ENCODE measurements around the gene FRMD7. TPM values are rescaled to one million over a fixed set of nuclear protein-coding genes. Genes with fewer than 3 reads are reported as not detected.
A peak's percentile ranks its signal among the peaks of the same experiment; 100 is the strongest.
"Not testable (repeated sequence)": the region's sequence is repeated elsewhere in the genome, so short reads cannot be mapped to it uniquely, and the experiment has no call there.

The FRMD7 gene, protein sequence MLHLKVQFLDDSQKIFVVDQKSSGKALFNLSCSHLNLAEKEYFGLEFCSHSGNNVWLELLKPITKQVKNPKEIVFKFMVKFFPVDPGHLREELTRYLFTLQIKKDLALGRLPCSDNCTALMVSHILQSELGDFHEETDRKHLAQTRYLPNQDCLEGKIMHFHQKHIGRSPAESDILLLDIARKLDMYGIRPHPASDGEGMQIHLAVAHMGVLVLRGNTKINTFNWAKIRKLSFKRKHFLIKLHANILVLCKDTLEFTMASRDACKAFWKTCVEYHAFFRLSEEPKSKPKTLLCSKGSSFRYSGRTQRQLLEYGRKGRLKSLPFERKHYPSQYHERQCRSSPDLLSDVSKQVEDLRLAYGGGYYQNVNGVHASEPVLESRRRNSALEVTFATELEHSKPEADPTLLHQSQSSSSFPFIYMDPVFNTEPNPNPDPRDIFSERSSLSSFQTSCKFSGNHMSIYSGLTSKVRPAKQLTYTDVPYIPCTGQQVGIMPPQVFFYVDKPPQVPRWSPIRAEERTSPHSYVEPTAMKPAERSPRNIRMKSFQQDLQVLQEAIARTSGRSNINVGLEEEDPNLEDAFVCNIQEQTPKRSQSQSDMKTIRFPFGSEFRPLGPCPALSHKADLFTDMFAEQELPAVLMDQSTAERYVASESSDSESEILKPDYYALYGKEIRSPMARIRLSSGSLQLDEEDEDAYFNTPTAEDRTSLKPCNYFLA
- total RNA-seq: 0.05 TPM

DNA sequence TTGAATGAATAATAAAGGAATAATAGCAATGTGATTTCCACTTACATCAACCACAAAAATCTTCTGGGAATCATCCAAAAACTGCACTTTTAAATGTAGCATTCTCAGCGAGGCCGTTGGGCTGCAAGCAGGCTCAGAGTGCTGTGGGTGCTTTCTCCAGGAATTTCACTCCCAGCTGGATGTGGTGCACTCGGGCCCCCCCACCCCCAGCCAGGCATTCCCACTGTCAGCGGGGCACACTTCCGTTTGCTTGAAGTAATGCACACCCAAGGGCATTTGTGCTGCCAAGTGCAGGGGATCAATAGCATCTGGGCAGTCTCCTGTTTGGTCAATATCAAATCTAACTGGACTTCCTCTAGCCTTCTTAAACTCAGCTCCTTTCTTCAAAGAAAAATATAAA lies at the start of gene FRMD7:
FRMD7 (minus strand) TSS at position 278 of the 400 bp plus-strand sequence; CDS start at position 102, 176 bp downstream.
- peak; percentile 37 for DNase-seq (ENCODE audit: low spot score)
- peak; percentile 58 for ATAC-seq

- ATAC-seq (no peak), DNase-seq (ENCODE audit: low spot score) (no peak)
These were observed 45.8 kb upstream of the FRMD7 start for GRCh38 chrX:132173647-132174046.

- ATAC-seq: no peak
- DNase-seq (ENCODE audit: low spot score): no peak
These were observed 44.1 kb upstream of the FRMD7 start for GRCh38 chrX:132171881-132172280.

- ATAC-seq: peak; percentile 90
These were observed 43.7 kb upstream of the FRMD7 start for GRCh38 chrX:132171478-132171877.

DNA sequence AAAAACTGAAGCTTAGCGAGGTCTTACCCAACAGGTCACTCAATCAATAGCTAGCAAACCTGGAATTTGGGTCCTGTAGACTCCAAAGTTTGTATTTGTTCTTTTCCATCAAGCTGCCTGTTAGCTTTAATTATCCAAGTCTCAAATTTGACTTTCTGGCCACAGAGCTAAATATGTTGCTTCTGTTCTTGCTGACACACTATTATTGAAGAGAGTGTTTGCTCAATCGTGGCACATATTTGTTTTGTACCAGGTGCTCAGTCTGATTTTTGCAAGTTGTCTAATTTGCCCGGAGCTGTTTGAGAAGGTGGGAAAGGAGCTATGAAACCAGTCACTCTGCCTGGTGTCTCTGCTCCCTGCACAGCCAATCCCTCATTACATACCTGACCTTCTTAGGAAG lies 41.7 kb upstream of the FRMD7 start:
- ATAC-seq: peak; percentile 76
- DNase-seq (ENCODE audit: low spot score): no peak

More at GRCh38 chrX:132171478-132171877, 43.7 kb upstream of the FRMD7 start:
- DNase-seq (ENCODE audit: low spot score): peak; percentile 46

DNA sequence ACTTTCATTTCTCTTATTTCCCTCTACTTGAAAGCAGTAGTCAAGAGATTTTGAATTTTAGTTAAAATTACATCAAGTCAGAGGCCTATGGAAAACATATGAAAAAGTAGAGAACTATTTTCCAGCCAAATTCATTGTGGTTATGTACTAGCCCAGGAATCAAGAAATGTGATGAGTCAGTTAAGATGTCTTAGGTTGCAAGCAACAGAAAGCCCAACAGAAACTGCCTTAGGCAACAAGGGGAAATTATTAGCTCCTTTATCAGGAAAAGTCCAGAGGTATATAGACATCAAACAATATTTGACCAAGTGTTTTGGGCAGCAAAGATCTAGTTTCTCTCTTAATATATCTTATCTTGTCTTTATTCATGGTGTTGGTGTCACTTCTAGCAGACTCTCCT lies 37.8 kb upstream of the FRMD7 start:
- DNase-seq (ENCODE audit: low spot score) (no peak), ATAC-seq (no peak)

- ATAC-seq: no peak
- DNase-seq (ENCODE audit: low spot score): no peak
These were observed 37.2 kb upstream of the FRMD7 start for GRCh38 chrX:132165005-132165404.

DNA sequence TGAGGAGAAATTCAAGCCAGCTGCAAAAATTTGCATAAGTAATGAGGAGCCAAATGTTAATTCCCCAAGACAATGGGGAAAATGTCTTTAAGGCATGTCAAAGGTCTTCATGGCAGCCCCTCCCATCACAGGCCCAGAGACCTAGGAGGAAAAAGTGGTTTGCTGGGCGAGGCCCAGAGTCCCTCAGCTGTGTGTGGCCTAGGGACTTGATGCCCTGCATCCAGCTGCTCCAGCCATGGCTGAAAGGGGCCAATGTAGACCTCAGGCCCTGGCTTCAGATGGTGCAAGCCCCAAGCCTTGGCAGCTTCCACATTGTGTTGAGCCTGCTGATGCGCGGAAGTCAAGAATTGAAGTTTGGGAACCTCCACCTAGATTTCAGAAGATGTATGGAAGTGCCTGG lies 35.3 kb upstream of the FRMD7 start:
- not testable (repeated sequence) for ATAC-seq; DNase-seq (ENCODE audit: low spot score)

- ATAC-seq (no peak), DNase-seq (ENCODE audit: low spot score) (no peak)
These were observed 25.3 kb upstream of the FRMD7 start for GRCh38 chrX:132153166-132153565.

GRCh38 chrX:132146456-132146855 lies 18.6 kb upstream of the FRMD7 start:
- DNase-seq (ENCODE audit: low spot score): peak; percentile 48
- peak; percentile 99 for ATAC-seq

DNA sequence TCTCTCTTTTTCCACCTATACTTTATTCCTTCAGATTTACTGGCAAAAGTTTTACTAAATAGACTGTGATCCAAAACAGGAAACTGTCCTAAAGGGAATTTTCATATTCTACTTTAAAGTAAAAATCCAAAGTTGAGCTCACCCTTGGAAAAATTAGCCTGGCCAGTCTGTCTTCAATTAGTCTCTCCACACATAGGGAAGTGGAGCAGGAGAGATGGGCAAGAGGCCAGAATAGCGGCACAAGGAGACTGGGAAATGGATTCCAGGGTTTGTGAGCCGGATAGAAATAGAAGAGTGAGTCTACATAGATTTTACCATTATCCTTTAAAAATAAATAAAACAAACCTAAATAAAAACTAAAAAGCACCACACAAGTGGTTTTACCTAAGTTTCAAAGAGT lies 16.2 kb upstream of the FRMD7 start:
- DNase-seq (ENCODE audit: low spot score) (no peak), ATAC-seq (no peak)

- no peak for ATAC-seq
- DNase-seq (ENCODE audit: low spot score): no peak
These were observed 1.9 kb downstream of the FRMD7 start for GRCh38 chrX:132125906-132126305.

DNA sequence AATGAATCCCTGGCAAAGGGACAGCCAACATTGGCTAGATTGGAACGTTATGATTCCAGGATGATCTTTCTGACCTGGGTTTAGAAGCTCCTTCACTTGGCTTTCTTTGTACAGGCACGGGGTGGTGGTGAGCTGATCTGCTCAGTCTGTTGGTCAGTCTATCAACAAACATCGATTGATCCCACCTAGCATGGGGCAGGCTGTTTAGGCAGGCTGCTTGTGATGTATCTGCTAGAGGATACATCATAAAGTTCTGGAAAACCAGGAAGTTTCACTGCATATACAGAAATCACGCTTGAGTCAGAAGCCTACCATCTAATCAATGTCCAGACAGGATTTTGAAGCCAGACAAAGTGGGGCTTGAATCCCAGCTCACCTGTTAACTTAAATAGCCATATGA lies 6.9 kb downstream of the FRMD7 start:
- no peak for ATAC-seq
- no peak for DNase-seq (ENCODE audit: low spot score)

DNA sequence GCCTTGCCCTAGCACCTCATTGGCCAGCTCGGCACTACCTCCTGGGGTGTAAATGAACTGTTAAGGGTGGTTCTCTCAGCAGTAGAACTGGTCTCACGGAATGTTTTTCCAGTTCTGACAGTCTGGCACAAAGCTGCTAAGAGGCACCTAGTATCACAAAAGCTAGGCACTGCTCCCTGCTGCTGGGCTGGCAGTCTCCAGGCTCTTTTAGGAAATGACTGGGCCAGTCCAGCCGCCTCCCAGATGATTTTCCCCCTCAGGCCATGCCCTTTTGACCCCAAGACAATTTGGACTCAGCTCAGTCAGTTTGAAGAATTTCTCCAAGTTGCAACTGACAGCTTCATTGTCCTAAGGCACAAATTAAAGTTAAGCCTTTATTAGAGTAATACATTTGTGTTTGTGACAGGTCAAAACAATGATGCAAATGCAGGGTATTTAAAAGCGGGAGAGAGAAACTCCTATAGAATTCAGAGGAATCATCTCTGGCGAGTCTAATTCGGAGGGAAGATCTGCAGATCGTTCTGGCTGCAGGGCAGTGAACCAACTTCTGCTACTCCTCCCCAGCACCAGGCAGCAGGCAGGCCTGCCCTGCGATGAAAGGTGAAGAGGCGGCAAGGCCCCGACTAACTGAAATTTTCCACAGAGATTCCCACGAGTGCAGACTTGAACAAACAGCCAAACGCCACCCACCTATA lies 7.9 kb downstream of the FRMD7 start:
- no peak for ATAC-seq
- DNase-seq (ENCODE audit: low spot score): no peak

- DNase-seq (ENCODE audit: low spot score): no peak
- ATAC-seq: no peak
These were observed 8.5 kb downstream of the FRMD7 start for GRCh38 chrX:132119283-132119682.

DNA sequence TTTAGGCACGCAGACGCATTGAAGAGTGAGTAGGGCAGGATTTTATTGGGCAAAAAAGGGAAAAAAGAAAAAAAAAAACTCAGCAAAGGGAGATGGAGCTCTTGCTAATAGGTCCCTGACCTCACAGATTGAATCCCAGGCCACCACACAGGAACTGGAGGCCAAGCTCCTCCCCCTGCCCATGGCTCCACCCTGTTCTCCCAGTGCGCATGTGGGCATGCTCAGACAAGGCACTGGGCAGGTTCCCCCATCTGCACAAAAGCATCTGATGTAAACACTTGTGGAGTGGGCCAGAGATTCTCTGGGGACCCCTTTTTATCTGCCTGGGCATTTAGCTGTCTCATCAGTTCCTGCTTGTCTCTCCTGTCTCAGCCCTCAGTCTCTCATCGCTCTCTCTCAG lies 9.5 kb downstream of the FRMD7 start:
- ATAC-seq (no peak), DNase-seq (ENCODE audit: low spot score) (no peak)

DNA sequence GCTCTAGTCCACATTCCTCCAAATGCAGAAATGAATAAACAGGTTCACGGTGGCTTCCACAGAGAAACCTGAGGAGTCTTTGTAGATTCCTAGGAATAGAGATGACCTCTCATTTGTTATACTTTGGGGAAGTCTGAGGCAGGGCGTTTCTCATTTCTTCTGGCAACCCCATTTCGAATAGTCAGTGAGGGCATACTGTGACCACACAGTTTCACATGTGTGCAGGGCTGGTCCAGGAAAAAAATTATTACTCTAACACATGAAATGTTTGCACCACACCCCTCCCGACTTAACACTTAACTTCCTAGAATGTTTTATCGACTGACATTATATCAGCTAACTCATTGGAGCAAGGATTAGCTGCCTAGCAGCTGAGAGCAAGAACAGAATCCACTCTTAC lies 12.0 kb downstream of the FRMD7 start:
- ATAC-seq (no peak), DNase-seq (ENCODE audit: low spot score) (no peak)

DNA sequence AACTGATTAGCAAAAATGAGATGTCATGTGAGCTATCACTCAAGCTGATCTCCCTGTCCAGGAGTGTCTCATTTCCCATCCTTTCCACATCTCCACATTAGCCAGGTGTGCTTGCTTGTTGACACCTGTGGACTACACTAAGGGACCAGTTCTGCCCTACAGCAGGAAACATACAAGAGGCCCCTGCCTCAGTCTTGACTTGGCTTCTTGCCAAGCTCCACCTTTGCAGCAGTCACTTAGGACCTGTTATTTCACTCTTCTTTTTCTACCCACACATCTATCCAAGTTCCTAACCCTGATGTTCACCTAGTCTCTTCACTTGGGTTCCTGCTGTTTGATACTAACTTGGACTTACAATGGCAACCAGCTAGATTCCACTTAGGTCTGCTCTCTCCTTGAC lies 13.2 kb downstream of the FRMD7 start:
- ATAC-seq (no peak), DNase-seq (ENCODE audit: low spot score) (no peak)

DNA sequence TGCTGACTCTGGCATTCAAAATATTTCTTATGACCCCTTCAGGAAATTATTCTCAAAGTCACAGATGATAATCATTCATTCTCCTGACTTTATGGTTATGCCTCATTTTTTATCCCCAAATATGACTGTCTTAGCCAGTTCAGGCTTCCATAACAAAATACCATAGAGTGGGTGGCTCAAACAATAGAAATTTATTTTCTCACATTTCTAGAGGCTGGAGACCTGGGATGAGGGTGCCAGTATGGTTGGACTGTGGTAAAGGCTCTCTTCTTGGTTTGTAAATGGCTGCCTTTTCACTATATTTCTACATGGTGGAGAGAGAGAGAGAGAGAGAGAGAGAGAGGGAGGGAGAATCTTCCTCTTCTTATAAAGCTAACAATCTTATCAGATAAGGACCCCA lies 20.5 kb downstream of the FRMD7 start:
- ATAC-seq (no peak), DNase-seq (ENCODE audit: low spot score) (no peak)

DNA sequence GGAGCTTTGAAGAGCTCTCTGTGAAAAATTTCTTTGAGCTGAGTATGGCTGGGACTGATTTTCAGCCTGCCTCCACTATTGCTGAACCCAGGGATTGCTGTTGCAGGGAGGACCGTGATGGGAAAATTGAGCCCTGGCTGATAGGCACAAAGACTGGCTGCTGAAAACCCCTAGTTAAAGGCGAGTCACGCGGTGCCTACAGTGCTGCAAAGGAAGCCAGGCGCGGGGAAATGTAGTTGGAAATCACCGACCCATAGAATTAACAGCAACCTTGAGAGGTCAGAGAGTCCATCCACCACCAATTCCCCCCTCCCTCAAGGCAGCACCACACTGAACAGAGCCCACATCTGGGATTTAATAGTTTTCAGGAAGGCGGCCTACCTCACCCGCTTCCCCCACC lies 26.0 kb downstream of the FRMD7 start:
- ATAC-seq: no peak
- no peak for DNase-seq (ENCODE audit: low spot score)

DNA sequence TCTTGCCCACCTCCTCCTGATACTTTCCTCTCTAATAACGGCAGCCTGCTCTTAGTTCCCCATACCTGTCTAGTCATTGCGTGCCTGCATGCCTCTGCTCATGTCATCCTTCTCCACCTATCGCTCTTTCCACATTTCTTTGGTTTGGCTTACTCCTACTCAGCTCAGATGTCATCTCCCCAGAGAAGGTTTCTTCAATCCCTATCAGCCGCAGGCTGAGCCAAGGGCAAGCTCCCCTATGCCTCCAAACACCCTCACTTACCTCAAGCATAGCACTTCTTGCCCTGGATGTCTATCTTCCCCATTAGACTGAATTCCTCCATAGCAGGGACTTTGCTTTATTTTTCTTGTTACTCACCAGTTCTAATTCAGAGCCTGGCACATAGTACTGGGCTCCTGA lies 26.6 kb downstream of the FRMD7 start:
- no peak for ATAC-seq
- no peak for DNase-seq (ENCODE audit: low spot score)

- DNase-seq (ENCODE audit: low spot score); ATAC-seq: not testable (repeated sequence)
These were observed 29.1 kb downstream of the FRMD7 start for GRCh38 chrX:132098704-132099103.
